Upper lobe of left lung (tissue), 6 donors: ENCODE data around the gene SNRPA1. TPM values are rescaled to one million over a fixed set of nuclear protein-coding genes. Genes with fewer than 3 reads are reported as not detected.

Source experiments
- ATAC-seq, 2 donors: fragments of 200-7000 bp; cut with Tn5 transposase; one replicate each; pipeline ENCODE4 v1.9.1; 2022; ENCODE audit warnings: mild to moderate bottlenecking in 2 of 2, moderate library complexity in 2 of 2; ENCODE audit not compliant: low FRiP score in 2 of 2
- DNase-seq, 2 donors: peaks; one replicate each; pipeline ENCODE4 v3.0.0-alpha.2; 2019 to 2020
- H3K27ac ChIP-seq, 4 donors: fragments of 200-600 bp; sonication (generic); one replicate each; pipeline ENCODE4 v1.5.1; 2016 to 2019
- H3K27me3 ChIP-seq, 4 donors: fragments of 200-600 bp; sonication (generic); one replicate each; pipeline ENCODE4 v1.5.1; 2017 to 2019
- H3K36me3 ChIP-seq, 4 donors: fragments of 200-600 bp; sonication (generic); one replicate each; pipeline ENCODE4 v1.5.1; 2016 to 2019
- H3K4me1 ChIP-seq, 4 donors: fragments of 200-600 bp; sonication (generic); one replicate each; pipeline ENCODE4 v1.5.1; 2018 to 2019
- H3K4me3 ChIP-seq, 4 donors: fragments of 200-600 bp; sonication (generic); one replicate each; pipeline ENCODE4 v1.5.1; 2017 to 2019; ENCODE audit warnings: mild to moderate bottlenecking in 2 of 4, moderate library complexity in 1 of 4
- H3K9me3 ChIP-seq, 4 donors: fragments of 200-600 bp; sonication (generic); one replicate each; pipeline ENCODE4 v1.5.1; 2018 to 2019
- CTCF ChIP-seq, 6 experiments: fragments of 450-650 bp in 4 of 6; fragments of 200-600 bp in 2 of 6; sonication (generic) in 2 of 6; IDR thresholded peaks; one replicate each; pipeline ENCODE4 v1.5.1; 2016 to 2019; ENCODE audit warnings: antibody characterized with exemption in 6 of 6
- EP300 ChIP-seq, 4 donors: sonication (generic); formaldehyde crosslinking; IDR thresholded peaks; one replicate each; pipeline ENCODE4 v1.5.1; 2017; ENCODE audit warnings: antibody characterized with exemption in 4 of 4, control low read depth in 2 of 4
- POLR2A ChIP-seq, 4 donors: fragments of 450-650 bp; IDR thresholded peaks; one replicate each; pipeline ENCODE4 v1.5.1; 2016 to 2017; ENCODE audit warnings: antibody characterized with exemption in 4 of 4, mild to moderate bottlenecking in 2 of 4
- POLR2AphosphoS5 ChIP-seq, 2 donors: sonication (generic); formaldehyde crosslinking; IDR thresholded peaks; one replicate each; pipeline ENCODE4 v1.5.1; 2017; ENCODE audit warnings: antibody characterized with exemption in 2 of 2
- WGBS, 2 donors: methylation state at CpG; one replicate each; pipeline ENCODE4 v1.1.5; 2017 to 2018; 5-methylcytosine and 5-hydroxymethylcytosine counted together
- total RNA-seq, 6 donors: library from RNA; depleted of rRNA in 4 of 6; stranded (reverse); fragments of >200 nt in 4 of 6; gene quantifications; one replicate each; pipeline versions ENCODE4 v1.1.0 to v1.2.1, GENCODE V29; 2016 to 2021
- donor health status: DM: no; HTN: no; CAD: no; lungs with moderate emphysema.
- donor health status: DM: no; HTN: yes; CAD: no; lungs with severe emphysema.

The SNRPA1 gene
- total RNA-seq, 6 donors from 2014 or later = 32.1 to 53.4 (median 40.2) TPM

GRCh38 chr15:101322854-101323477 is 27.9 kb upstream of the SNRPA1 start:
- Histone ChIP-seq H3K9me3 (no peaks in the 10 kb centered on the region), H3K27ac (no peak overlapping the region), H3K27me3 (no peaks in the 10 kb centered on the region), H3K4me1 (peaks cover 0 to 10% (median 2%) of the 10 kb centered on the region in 4 donors), H3K4me3 (no peak overlapping the region), H3K36me3 (no peaks in the 10 kb centered on the region)
- DNase-seq (no peak), ATAC-seq (no peak)
- WGBS, 2 donors = 86 to 88% methylated on average over 12 to 17 of the region's 17 CpGs
- no peak for TF ChIP-seq CTCF (IDR thresholded peaks at IDR 0.05)
- no peak for TF ChIP-seq POLR2A (IDR thresholded peaks at IDR 0.05)
- TF ChIP-seq EP300 (IDR thresholded peaks at IDR 0.05) = no peak
- TF ChIP-seq POLR2AphosphoS5 (IDR thresholded peaks at IDR 0.05) = no peak

- Histone ChIP-seq H3K9me3 (no peaks in the 10 kb centered on the region), H3K36me3 (no peaks in the 10 kb centered on the region), H3K27ac (no peak overlapping the region), H3K4me3 (no peak overlapping the region), H3K27me3 (no peaks in the 10 kb centered on the region), H3K4me1 (peaks cover 0 to 10% (median 2%) of the 10 kb centered on the region in 4 donors)
- 89 to 92% methylated on average over 21 of the region's 21 CpGs for WGBS, 2 donors
- ATAC-seq = no peak
- no peak for TF ChIP-seq POLR2AphosphoS5 (IDR thresholded peaks at IDR 0.05)
- no peak for TF ChIP-seq EP300 (IDR thresholded peaks at IDR 0.05)
- no peak for DNase-seq
Measured at GRCh38 chr15:101322016-101322695, 27.1 kb upstream of the SNRPA1 start.

- ATAC-seq (peak; percentile 75 to 76), DNase-seq (peak in 1 of 2 donors; percentile 79)
- 28 to 58% methylated on average over 21 of the region's 21 CpGs for WGBS, 2 donors
- no peaks in the 10 kb centered on the region for H3K27me3 ChIP-seq
- H3K4me1 ChIP-seq = peaks cover 0 to 10% (median 2%) of the 10 kb centered on the region in 4 donors
- H3K27ac ChIP-seq = peak overlapping the region in 2 of 4 donors; percentile 6 to 39
- no peaks in the 10 kb centered on the region for H3K9me3 ChIP-seq
- no peak for TF ChIP-seq EP300 (IDR thresholded peaks at IDR 0.05)
- TF ChIP-seq CTCF (IDR thresholded peaks at IDR 0.05) = peak in 4 of 6 experiments; percentile 43 to 62 (median 54)
- peak in 1 of 4 donors; percentile 23 for TF ChIP-seq POLR2A (IDR thresholded peaks at IDR 0.05)
- no peaks in the 10 kb centered on the region for H3K36me3 ChIP-seq
- H3K4me3 ChIP-seq = peak overlapping the region in 1 of 4 donors; percentile 30
Measured at GRCh38 chr15:101320501-101321052, 25.5 kb upstream of the SNRPA1 start.

GRCh38 chr15:101318839-101319238 is 23.8 kb upstream of the SNRPA1 start:
- 47 to 61% methylated on average over 5 to 7 of the region's 7 CpGs for WGBS, 2 donors
- H3K36me3 ChIP-seq = no peaks in the 10 kb centered on the region
- no peaks in the 10 kb centered on the region for H3K9me3 ChIP-seq
- TF ChIP-seq EP300 (IDR thresholded peaks at IDR 0.05) = no peak
- TF ChIP-seq POLR2A (IDR thresholded peaks at IDR 0.05) = no peak
- no peak for TF ChIP-seq POLR2AphosphoS5 (IDR thresholded peaks at IDR 0.05)
- no peak for TF ChIP-seq CTCF (IDR thresholded peaks at IDR 0.05)
- ATAC-seq (no peak), DNase-seq (no peak)
- H3K27ac ChIP-seq = no peak overlapping the region
- H3K27me3 ChIP-seq = no peaks in the 10 kb centered on the region
- H3K4me1 ChIP-seq = peaks cover 0 to 10% (median 2%) of the 10 kb centered on the region in 4 donors
- H3K4me3 ChIP-seq = no peak overlapping the region

- ATAC-seq (no peak), DNase-seq (peak in 1 of 2 donors; percentile 22)
- peaks cover 0 to 10% (median 2%) of the 10 kb centered on the region in 4 donors for H3K4me1 ChIP-seq
- TF ChIP-seq POLR2AphosphoS5 (IDR thresholded peaks at IDR 0.05) (no peak), POLR2A (IDR thresholded peaks at IDR 0.05) (no peak), CTCF (IDR thresholded peaks at IDR 0.05) (no peak), EP300 (IDR thresholded peaks at IDR 0.05) (no peak)
- no peak overlapping the region for H3K27ac ChIP-seq
- H3K9me3 ChIP-seq = no peaks in the 10 kb centered on the region
- 80 to 83% methylated on average over 17 to 20 of the region's 20 CpGs for WGBS, 2 donors
- H3K27me3 ChIP-seq = no peaks in the 10 kb centered on the region
- H3K36me3 ChIP-seq = no peaks in the 10 kb centered on the region
- no peak overlapping the region for H3K4me3 ChIP-seq
Measured at GRCh38 chr15:101318147-101318819, 23.2 kb upstream of the SNRPA1 start.
